HG03565 (cell line): ENCODE data around the gene TTC7B.
"Not testable (repeated sequence)": the region's sequence is repeated elsewhere in the genome, so short reads cannot be mapped to it uniquely, and the experiment has no call there.

ENCODE experiments used
- ATAC-seq: cut with Tn5 transposase; IDR thresholded peaks from one replicate; pipeline ENCODE4 v1.9.1; 2021; ENCODE audit warnings: mild to moderate bottlenecking, moderate library complexity; ENCODE audit not compliant: unreplicated experiment

Gene TTC7B

GRCh38 chr14:90815822-90816662 is at the start of gene TTC7B:
TTC7B (minus strand) TSS chr14:90816430; CDS start chr14:90816295, 135 bp downstream.
- ATAC-seq = peak; percentile 49

- ATAC-seq = no peak
Observed at GRCh38 chr14:90864741-90865140, 48.5 kb upstream of the TTC7B start.

DNA sequence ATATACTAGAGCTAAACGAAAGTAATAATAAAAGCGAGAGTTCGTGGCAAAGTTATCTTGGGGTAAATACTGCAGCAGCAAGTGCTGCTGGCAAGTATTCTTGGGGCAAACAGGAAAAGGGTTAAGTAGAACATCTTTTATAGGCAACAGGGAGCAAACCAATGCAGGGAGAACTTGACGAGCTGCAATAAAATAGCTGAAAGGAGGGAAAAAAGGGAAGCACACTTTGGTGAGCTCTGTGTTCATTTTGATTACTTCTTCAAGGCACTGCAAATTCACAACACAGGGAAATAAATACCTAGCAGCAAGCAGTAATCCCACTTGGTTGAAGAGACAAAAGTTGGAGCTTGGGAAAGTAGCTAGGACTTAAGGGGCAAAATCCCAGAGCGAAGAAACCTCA is 42.3 kb upstream of the TTC7B start:
- ATAC-seq = no peak

- ATAC-seq = no peak
Observed at GRCh38 chr14:90857866-90858265, 41.6 kb upstream of the TTC7B start.

GRCh38 chr14:90856115-90856514 is 39.9 kb upstream of the TTC7B start:
- not testable (repeated sequence) for ATAC-seq

DNA sequence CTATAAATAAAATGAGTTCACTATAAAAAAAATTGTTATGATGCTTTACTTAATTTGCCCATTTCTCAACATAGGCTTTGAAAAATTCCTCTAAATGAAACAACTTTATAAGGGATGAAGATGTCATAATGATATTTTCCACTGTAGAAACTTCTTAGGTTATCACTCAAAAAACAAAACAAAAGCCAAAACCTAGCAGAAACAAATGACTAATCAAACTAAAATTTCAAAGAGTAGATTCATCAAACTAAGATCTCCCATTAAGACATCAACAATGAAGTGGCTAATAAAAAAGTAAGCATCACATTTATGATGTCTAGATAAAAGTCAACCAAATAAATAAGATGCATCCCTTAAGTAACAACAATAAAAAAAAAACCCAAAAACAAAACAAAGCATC is 36.9 kb upstream of the TTC7B start:
- ATAC-seq = no peak

DNA sequence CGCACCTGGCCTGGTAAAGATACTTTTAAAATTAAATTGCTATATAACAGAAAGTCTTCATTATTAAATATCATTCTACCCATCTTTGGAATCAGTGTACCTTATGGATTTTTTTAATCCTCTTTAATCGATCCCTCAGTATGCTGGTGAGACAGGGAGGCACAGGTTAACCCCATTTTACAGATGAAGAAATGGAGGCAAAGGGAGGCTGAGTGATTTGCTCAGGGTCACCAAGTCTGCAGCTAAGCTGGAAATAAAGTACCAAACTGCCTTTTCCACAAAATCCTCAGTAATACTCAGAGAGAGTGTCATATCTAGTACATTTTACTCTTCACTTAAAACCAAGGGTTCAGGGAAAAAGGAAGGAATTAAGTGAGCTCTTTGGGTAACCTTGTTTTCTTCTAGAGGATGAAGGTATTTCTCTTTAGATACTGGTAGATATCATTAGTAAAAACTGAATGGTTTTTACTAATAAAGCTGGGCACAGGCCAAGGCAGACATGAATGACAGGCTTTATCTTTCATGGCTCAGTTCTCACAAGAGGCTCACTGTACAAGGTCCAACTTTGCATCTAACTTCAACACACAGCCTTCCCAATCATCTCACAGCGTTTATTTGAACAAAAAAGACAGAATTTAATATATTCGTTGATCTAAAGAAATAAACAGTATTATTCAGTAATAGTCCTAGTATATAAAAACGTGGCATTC is 35.3 kb upstream of the TTC7B start:
- no peak for ATAC-seq

GRCh38 chr14:90850487-90850886 is 34.3 kb upstream of the TTC7B start:
- no peak for ATAC-seq

- no peak for ATAC-seq
Observed at GRCh38 chr14:90849787-90850444, 33.7 kb upstream of the TTC7B start.

DNA sequence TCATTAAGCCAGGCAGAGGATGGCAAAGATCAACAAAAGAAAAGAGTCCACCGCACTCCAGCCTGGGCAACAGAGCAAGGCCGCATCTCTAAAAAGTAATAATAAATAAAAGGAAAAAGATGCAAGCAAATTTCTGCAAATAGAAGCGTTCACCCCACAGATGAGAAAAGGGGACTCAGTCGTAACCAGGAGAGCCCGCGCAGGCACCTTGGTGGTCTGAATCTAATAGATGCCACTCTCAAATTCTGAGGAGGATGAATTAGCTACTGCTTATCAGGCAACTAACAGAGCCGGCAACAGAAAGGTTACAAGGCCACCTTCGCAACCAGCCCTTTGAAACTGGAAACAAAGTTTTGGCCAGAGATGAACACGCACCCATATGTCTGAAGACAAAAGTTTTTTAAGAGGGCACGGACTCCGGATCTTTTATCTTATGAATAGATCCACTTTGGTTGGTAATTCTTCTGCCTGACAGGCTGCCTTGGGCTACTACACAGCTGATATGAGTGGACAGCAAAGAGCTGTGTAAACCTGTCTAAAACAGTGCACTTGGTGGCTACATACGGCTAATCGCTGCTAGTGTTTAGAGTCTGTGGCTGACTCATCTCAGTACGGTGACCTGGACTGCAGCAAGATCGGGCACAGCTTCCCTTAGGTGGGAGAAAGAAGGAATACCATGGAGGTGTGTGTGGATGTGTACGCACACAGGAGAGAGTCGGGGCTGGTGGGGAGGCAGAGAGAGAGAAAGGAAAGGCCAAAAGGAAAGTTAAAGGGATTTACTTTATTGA is 32.9 kb upstream of the TTC7B start:
- no peak for ATAC-seq

DNA sequence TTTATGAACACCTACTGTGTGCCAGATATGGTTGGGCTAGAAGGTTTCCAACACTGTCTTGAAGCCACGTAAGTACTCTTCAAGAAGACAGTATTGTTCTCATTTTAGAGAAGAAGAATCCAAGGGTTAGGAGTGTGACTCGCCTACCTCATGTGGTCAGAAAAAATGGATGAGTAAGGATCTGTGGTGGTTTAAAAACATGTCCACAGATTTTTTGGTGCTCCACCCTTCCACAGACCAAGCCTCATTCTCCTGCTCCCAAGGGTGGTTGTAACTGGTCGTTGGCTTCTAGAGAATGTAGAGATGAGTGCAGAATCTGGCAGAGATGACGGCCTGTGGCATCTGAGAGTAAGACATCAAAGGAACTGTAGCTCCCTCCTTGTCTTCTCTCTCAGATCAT is 30.3 kb upstream of the TTC7B start:
- no peak for ATAC-seq

- no peak for ATAC-seq
Observed at GRCh38 chr14:90844321-90844720, 28.1 kb upstream of the TTC7B start.

- ATAC-seq = no peak
Observed at GRCh38 chr14:90842726-90843125, 26.5 kb upstream of the TTC7B start.

DNA sequence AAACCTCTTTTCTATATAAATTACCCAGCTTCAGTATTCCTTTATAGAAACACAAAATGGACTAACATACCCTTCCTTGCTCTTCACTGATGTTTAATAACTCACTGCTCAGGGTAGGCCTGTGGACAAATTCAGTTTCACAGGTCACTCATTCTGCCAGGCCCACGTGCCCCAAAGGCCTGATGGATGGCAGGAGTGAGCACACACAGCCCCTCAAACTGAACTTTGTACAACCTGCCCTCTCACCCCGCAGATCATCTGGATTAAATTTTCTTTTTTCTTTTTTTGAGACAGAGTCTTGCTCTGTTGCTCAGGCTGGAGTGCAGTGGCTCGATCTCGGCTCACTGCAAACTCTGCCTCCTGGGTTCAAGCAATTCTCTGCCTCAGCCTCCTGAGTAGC is 24.4 kb upstream of the TTC7B start:
- ATAC-seq = not testable (repeated sequence)

DNA sequence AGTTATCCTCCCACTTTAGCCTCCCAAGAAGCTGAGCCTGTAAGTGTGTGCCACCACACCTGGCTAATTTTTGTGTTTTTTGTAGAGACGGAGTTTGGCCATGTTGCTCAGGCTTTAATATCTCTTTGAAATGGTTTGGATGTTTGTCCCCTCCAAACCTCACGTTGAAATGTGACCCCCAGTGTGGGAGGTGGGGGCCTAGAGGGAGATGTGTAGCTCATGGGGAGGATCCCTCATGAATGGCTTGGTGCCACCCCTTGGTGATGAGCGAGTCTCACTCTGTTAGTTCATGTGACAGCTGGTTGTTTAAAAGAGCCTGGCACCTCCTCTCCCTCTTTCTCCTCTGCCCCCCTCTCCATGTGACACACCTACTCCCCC is 23.6 kb upstream of the TTC7B start:
- ATAC-seq = no peak

GRCh38 chr14:90839024-90839888 is 23.0 kb upstream of the TTC7B start:
- ATAC-seq = no peak

DNA sequence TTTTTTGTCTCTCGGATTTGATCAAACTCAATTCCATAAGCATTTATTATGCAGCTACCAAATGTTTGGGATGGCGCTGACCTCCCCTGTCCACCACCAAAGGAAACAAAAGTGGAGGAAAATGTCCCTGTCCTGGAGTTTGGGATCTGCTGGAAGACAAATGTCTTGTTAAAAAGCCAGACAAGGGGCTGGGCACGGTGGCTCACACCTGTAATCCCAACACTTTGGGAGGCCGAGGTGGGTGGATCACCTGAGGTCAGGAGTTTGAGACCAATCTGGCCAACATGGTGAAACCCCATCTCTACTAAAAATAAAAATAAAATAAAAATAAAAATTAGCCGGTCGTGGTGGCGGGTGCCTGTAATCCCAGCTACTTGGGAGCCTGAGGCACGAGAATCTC is 22.3 kb upstream of the TTC7B start:
- ATAC-seq = not testable (repeated sequence)

DNA sequence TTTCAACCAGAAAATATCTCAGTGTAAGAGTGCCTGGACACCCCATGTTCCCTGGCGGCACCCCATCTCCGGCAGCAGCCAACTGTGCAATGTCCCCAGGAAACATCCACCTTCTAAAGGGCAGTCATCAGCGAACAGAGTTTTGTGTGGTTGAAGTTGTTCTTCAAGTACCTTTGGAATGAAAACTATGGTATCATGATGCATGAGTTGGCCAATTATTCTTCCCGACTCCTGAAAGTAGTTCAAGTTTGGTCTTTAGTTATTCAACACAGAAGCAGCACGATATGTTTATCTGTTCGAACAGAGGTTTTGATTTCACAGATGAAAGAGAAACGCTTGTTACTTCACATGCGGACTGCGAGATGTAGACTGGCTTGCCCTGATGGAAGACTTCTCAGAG is 21.1 kb upstream of the TTC7B start:
- ATAC-seq = no peak

DNA sequence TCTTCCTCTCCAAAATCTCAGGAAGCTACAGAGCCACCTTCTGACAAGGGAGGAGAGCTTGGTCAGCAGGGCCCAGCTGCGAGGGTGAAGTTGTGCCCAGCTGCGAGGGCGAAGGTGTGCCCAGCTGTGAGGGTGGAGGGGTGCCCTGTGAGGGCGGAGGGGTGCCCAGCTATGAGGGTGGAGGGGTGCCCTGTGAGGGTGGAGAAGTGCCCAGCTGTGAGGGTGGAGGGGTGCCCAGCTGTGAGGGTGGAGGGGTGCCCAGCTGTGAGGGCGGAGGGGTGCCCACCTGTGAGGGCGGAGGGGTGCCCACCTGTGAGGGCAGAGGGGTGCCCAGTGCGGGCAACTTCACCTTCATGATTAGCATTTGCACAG is 20.4 kb upstream of the TTC7B start:
- no peak for ATAC-seq

DNA sequence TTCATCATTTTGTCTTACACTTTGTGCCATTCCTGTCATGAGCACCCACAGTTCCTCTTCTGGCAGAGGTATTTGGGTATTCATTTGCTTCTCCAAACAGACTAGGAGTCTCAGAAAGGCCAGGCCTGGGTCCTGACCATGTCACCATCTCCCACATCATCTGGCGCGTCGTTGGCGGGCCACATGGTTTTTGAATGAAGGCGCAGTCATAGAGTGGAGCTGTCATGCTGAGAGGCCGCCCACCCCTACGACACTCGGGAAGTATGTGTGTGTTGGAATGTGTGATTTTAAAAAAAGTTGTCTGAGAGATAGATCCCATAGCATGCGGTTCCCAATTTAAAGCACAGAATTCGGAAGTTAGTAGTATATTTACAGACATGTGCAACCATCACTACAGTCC is 15.6 kb upstream of the TTC7B start:
- ATAC-seq = no peak
